Measurements from ENCODE around the gene FAM81B.

- TF ChIP-seq CTCF (IDR thresholded peaks at IDR 0.05) (no peak), POLR2AphosphoS5 (IDR thresholded peaks at IDR 0.05) (no peak)
Measured at GRCh38 chr5:95375591-95375990, 15.6 kb upstream of the FAM81B start.
